SK-N-MC (cell line): ENCODE measurements around the gene CNPY3.
"Not testable (repeated sequence)": the region's sequence is repeated elsewhere in the genome, so short reads cannot be mapped to it uniquely, and the experiment has no call there.

Experiments
- DNase-seq: peaks from one replicate; pipeline ENCODE4 v3.0.0-alpha.2; 2011; ENCODE audit warnings: low read depth, low spot score
- H3K27ac ChIP-seq: fragments of 200-600 bp; sonication (generic); 2 replicates; pipeline ENCODE4 v1.5.1; 2016; ENCODE audit warnings: mixed run types
- H3K36me3 ChIP-seq: fragments of 200-600 bp; sonication (generic); 2 replicates; pipeline ENCODE4 v1.6.1; 2017; ENCODE audit warnings: antibody characterized with exemption, low read length, mixed read lengths; ENCODE audit not compliant: insufficient read depth
- H3K4me3 ChIP-seq: fragments of 200-600 bp; sonication (generic); 2 replicates; pipeline ENCODE4 v1.5.1; 2016
- H3K9ac ChIP-seq: fragments of 200-600 bp; sonication (generic); 2 replicates; pipeline ENCODE4 v1.8.0; 2017; ENCODE audit warnings: mixed run types, mixed read lengths; ENCODE audit not compliant: insufficient read length
- H3K9me3 ChIP-seq: fragments of 200-600 bp; sonication (generic); 2 replicates; pipeline ENCODE4 v1.6.1; 2017; ENCODE audit warnings: low read depth, mild to moderate bottlenecking, antibody characterized with exemption, low read length, moderate library complexity, mixed read lengths
- EZH2 ChIP-seq: fragments of 200-600 bp; sonication (generic); IDR thresholded peaks from one replicate; pipeline ENCODE4 v1.6.1; 2017; ENCODE audit warnings: antibody characterized with exemption
- FOXP2 ChIP-seq: optimal IDR thresholded peaks from 2 replicates; pipeline ENCODE3; 2011; ENCODE audit warnings: mild to moderate bottlenecking, moderate library complexity; ENCODE audit not compliant: insufficient read depth; ENCODE audit errors: extremely low read length, control extremely low read depth
- POLR2AphosphoS5 ChIP-seq: IDR thresholded peaks from 2 replicates; pipeline ENCODE4 v1.6.1; 2012; ENCODE audit warnings: mild to moderate bottlenecking, low read depth, low read length, borderline replicate concordance

Gene CNPY3

GRCh38 chr6:42940493-42941045 lies 11.3 kb downstream of the CNPY3 start:
- TF ChIP-seq POLR2AphosphoS5 (no peak), EZH2 (no peak), FOXP2 (no peak)
- Histone ChIP-seq H3K4me3 (no peak overlapping the region), H3K27ac (no peak overlapping the region), H3K9me3 (no peaks in the 10 kb centered on the region), H3K36me3 (peaks cover 18% of the 10 kb centered on the region; the same call in 1 of the 2 replicates), H3K9ac (no peak overlapping the region)
- DNase-seq, result no peak

GRCh38 chr6:42941356-42941755 lies 12.1 kb downstream of the CNPY3 start:
- H3K36me3 ChIP-seq, result peaks cover 11% of the 10 kb centered on the region; the same call in 1 of the 2 replicates
- H3K9ac ChIP-seq, H3K27ac ChIP-seq, H3K9me3 ChIP-seq, H3K4me3 ChIP-seq, DNase-seq: not testable (repeated sequence)

GRCh38 chr6:42942444-42942843 lies 13.2 kb downstream of the CNPY3 start:
- H3K9ac ChIP-seq, result no peak overlapping the region
- H3K4me3 ChIP-seq, result no peak overlapping the region
- H3K27ac ChIP-seq, result no peak overlapping the region
- TF ChIP-seq POLR2AphosphoS5, result no peak
- H3K36me3 ChIP-seq, result peaks cover 10% of the 10 kb centered on the region; the same call in 1 of the 2 replicates
- DNase-seq, result no peak
- H3K9me3 ChIP-seq, result no peaks in the 10 kb centered on the region

GRCh38 chr6:42947950-42948349 lies 18.7 kb downstream of the CNPY3 start:
- no peak overlapping the region for H3K27ac ChIP-seq
- TF ChIP-seq EZH2, result no peak
- no peak for TF ChIP-seq FOXP2
- DNase-seq, result no peak
- no peak overlapping the region for H3K9ac ChIP-seq
- H3K4me3 ChIP-seq, result no peak overlapping the region
- no peaks in the 10 kb centered on the region for H3K36me3 ChIP-seq
- no peaks in the 10 kb centered on the region for H3K9me3 ChIP-seq

GRCh38 chr6:42952389-42952788 lies 23.1 kb downstream of the CNPY3 start:
- Histone ChIP-seq H3K4me3 (no peak overlapping the region), H3K27ac (no peak overlapping the region), H3K9ac (no peak overlapping the region), H3K9me3 (no peaks in the 10 kb centered on the region), H3K36me3 (no peaks in the 10 kb centered on the region)
- no peak for TF ChIP-seq FOXP2
- no peak for TF ChIP-seq POLR2AphosphoS5
- TF ChIP-seq EZH2, result no peak
- no peak for DNase-seq

GRCh38 chr6:42954405-42954804 lies 25.1 kb downstream of the CNPY3 start:
- not testable (repeated sequence) for H3K9ac ChIP-seq, H3K27ac ChIP-seq, DNase-seq, H3K9me3 ChIP-seq, H3K36me3 ChIP-seq, H3K4me3 ChIP-seq

- TF ChIP-seq EZH2 (no peak), FOXP2 (no peak), POLR2AphosphoS5 (no peak)
- Histone ChIP-seq H3K4me3 (no peak overlapping the region), H3K27ac (no peak overlapping the region), H3K36me3 (no peaks in the 10 kb centered on the region), H3K9ac (no peak overlapping the region), H3K9me3 (no peaks in the 10 kb centered on the region)
- no peak for DNase-seq
These were observed 28.8 kb downstream of the CNPY3 start for GRCh38 chr6:42958125-42958524.

GRCh38 chr6:42959917-42960242 lies 30.6 kb downstream of the CNPY3 start:
- Histone ChIP-seq H3K4me3 (no peak overlapping the region), H3K9ac (no peak overlapping the region), H3K36me3 (no peaks in the 10 kb centered on the region; the same call in 1 of the 2 replicates), H3K27ac (no peak overlapping the region), H3K9me3 (no peaks in the 10 kb centered on the region)
- DNase-seq, result no peak
- TF ChIP-seq FOXP2 (no peak), POLR2AphosphoS5 (no peak), EZH2 (no peak)

GRCh38 chr6:42960243-42961019 lies 31.2 kb downstream of the CNPY3 start, which contains the start of gene GNMT:
Gene GNMT, plus strand, starts transcription at chr6:42960754. Its CDS starts 14 bp downstream, at chr6:42960768.
- DNase-seq, result no peak
- H3K4me3 ChIP-seq, result no peak within 1 kb of the TSS
- no peak within 1 kb of the TSS for H3K27ac ChIP-seq
- H3K36me3 ChIP-seq, result no peaks in the 10 kb centered on the region; the same call in 1 of the 2 replicates
- TF ChIP-seq EZH2, result no peak
- TF ChIP-seq FOXP2, result no peak
- H3K9ac ChIP-seq, result no peak within 1 kb of the TSS
- H3K9me3 ChIP-seq, result no peaks in the 10 kb centered on the region
